Epithelial cell of proximal tubule (primary cell): ENCODE results near the gene KCNMA1. TPM values are rescaled to one million over a fixed set of nuclear protein-coding genes. Genes with fewer than 3 reads are reported as not detected.

Experiments
- DNase-seq: peaks from one replicate; pipeline ENCODE4 v3.0.0-alpha.2; 2011; ENCODE audit warnings: low read depth
- H3K4me3 ChIP-seq: 2 replicates; pipeline ENCODE4 v1.5.1; 2011; ENCODE audit warnings: low read depth, mild to moderate bottlenecking, low read length
- CTCF ChIP-seq: conservative IDR thresholded peaks from 2 replicates; pipeline ENCODE4 v1.5.1; 2012; ENCODE audit warnings: low read depth, mild to moderate bottlenecking, low read length
- total RNA-seq: library from RNA; depleted of rRNA; stranded (reverse); fragments of >200 nt; gene quantifications from 2 replicates; pipeline ENCODE4 v1.2.3, GENCODE V29; 2015

The KCNMA1 gene
- total RNA-seq, 1 donor from 2014 or later, result 12.5 TPM

GRCh38 chr10:77011874-77012811 is 625.5 kb downstream of the KCNMA1 start:
- no peak overlapping the region for H3K4me3 ChIP-seq
- DNase-seq, result no peak
- TF ChIP-seq CTCF, result no peak

GRCh38 chr10:77010430-77010829 is 627.2 kb downstream of the KCNMA1 start:
- no peak for DNase-seq
- TF ChIP-seq CTCF, result no peak
- H3K4me3 ChIP-seq, result no peak overlapping the region

GRCh38 chr10:77007834-77008233 is 629.8 kb downstream of the KCNMA1 start:
- TF ChIP-seq CTCF, result no peak
- no peak for DNase-seq
- H3K4me3 ChIP-seq, result no peak overlapping the region

- no peak overlapping the region for H3K4me3 ChIP-seq
- TF ChIP-seq CTCF, result no peak
- DNase-seq, result no peak
Measured at GRCh38 chr10:77006836-77007511, 630.6 kb downstream of the KCNMA1 start.

- no peak for TF ChIP-seq CTCF
- DNase-seq, result no peak
- no peak overlapping the region for H3K4me3 ChIP-seq
Measured at GRCh38 chr10:77005871-77006270, 631.7 kb downstream of the KCNMA1 start.

GRCh38 chr10:77004917-77005564 is 632.6 kb downstream of the KCNMA1 start:
- TF ChIP-seq CTCF, result peak; percentile 89
- DNase-seq, result no peak
- no peak overlapping the region for H3K4me3 ChIP-seq
